Fibroblast of villous mesenchyme (primary cell): ENCODE data around the gene SUSD4. TPM values are rescaled to one million over a fixed set of nuclear protein-coding genes. Genes with fewer than 3 reads are reported as not detected.
"Not testable (repeated sequence)": the region's sequence is repeated elsewhere in the genome, so short reads cannot be mapped to it uniquely, and the experiment has no call there.

ENCODE experiments used
- DNase-seq: peaks from one replicate; pipeline ENCODE4 v3.0.0-alpha.2; 2010; ENCODE audit warnings: low read depth
- H3K4me3 ChIP-seq: 2 replicates; pipeline ENCODE4 v1.5.1; 2011; ENCODE audit warnings: low read depth, mild to moderate bottlenecking, low read length
- total RNA-seq: library from RNA; depleted of rRNA; stranded (reverse); fragments of >200 nt; gene quantifications from 2 replicates; pipeline ENCODE4 v1.2.3, GENCODE V29; 2012
- TF ChIP-seq, protein P1 (sequence below): IDR thresholded peaks from 2 replicates; pipeline ENCODE4 v1.5.1; 2012; ENCODE audit warnings: low read depth, mild to moderate bottlenecking, low read length; ENCODE audit not compliant: insufficient read depth

The SUSD4 gene
- total RNA-seq, 1 donor, result not detected

DNA sequence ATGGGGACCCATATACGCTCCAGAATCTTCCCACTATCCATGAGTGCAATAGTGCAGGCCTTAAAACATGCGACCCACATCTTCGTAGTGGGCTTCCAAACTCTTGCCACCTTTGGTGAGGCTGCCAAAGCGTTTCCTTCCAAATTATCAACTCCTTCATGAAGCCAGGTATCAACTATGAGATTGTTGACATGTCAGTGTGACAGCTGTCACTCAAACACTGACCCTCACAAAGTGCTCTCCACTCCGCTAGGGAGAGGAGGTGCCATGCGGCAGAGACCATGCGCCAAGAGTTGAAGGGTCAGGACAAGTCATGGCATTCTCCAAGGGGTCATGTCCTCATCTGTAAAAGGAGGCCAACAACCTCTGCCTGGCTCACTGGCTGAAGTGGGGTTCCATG is 103.3 kb downstream of the SUSD4 start:
- DNase-seq, result no peak
- TF ChIP-seq, protein P1, sequence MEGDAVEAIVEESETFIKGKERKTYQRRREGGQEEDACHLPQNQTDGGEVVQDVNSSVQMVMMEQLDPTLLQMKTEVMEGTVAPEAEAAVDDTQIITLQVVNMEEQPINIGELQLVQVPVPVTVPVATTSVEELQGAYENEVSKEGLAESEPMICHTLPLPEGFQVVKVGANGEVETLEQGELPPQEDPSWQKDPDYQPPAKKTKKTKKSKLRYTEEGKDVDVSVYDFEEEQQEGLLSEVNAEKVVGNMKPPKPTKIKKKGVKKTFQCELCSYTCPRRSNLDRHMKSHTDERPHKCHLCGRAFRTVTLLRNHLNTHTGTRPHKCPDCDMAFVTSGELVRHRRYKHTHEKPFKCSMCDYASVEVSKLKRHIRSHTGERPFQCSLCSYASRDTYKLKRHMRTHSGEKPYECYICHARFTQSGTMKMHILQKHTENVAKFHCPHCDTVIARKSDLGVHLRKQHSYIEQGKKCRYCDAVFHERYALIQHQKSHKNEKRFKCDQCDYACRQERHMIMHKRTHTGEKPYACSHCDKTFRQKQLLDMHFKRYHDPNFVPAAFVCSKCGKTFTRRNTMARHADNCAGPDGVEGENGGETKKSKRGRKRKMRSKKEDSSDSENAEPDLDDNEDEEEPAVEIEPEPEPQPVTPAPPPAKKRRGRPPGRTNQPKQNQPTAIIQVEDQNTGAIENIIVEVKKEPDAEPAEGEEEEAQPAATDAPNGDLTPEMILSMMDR, result no peak
- no peak overlapping the region for H3K4me3 ChIP-seq

DNA sequence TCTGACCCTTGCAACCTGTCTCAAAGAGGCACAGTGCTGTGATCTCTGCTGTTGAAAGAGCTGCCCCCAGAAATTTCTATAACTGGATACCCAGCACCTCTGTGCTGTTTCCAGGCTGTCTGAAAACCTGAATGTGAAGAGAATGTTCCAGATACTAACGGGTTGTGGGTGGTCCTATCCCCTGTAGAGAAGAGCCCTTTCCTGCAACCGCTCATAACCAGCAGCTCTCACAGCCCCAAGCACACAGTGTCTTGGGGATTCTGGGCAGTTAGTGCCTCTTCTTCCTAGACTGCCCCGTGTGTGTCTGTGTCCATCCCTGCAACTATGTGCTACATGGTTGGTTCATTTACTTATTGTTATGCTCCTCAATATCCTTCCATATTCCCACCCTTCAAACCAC is 104.5 kb downstream of the SUSD4 start:
- H3K4me3 ChIP-seq, result no peak overlapping the region
- TF ChIP-seq, protein P1, result no peak
- no peak for DNase-seq

DNA sequence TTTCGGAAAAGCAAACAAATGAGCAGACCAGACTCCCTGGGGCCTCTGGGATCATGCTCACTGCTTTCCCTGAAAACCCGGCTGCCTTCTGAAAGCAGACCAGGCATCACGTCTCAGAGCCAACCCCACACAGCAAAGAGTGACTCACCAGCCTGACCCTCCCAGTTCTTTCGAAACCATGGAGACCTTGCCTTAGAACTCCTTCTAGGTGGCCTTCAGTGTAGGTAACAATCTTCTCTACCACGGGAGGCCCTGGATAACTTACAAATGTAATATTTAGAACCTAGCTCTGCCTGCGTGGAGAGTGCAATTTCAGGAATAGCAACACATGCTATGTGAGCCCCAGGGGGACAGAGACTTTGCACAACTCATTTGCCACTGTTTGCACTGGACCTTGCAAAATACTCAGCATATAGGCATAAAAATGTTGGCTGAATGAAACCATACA is 105.2 kb downstream of the SUSD4 start:
- TF ChIP-seq, protein P1, result no peak
- DNase-seq, result peak; percentile 47
- no peak overlapping the region for H3K4me3 ChIP-seq

DNA sequence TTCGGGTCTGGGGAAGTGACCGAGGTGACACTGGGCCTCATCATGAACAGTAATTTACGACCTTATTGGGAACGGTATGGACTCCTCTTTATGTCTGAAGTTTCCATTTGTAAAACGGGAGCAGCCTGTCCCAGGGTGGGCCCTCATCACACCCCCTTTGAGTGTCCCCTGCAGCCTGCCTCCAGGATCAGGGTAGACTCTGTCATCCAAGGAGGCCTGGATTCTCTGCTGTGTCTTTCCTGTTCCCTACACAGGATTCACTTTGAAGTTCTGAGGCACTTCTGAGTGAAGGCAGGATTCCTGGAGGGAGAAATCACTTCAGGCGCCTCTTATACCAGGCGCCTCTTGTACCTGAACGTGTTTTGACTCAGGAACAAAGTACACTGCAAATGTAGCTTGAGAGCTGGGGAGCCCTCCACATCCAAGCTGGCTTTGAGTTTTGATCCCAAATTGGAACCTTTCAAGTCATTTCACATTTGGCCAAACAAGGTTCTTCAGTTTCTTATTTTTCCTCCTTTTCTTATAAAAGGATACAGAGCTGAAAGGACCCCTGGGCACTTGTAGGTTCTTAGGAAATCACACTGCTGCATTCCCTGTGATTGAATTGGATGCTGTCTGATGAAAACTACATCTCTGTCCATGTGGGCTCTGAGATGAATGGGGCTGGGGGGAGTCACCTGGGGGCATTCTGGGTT is 106.0 kb downstream of the SUSD4 start:
- DNase-seq, result no peak
- TF ChIP-seq, protein P1, result no peak
- no peak overlapping the region for H3K4me3 ChIP-seq

DNA sequence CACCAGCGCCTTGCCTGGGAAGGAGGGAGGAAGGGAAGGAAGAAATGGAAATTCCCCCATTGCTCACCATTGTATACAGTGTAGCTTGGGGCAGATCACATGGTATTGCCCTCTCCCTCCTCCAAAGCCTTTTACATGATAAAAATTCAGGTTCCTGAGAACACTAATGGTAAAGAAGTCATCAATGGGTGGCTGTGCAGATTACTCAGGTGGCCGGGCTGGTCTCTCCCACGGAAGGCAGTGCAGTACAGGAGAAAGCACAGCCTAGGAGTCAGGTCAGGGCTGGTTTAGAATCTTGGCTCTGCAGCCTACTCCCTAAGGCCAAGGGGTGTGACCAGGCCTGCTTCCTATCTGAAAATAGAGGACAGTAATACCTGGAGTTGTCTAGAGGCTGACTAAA is 107.9 kb downstream of the SUSD4 start:
- DNase-seq, result no peak
- TF ChIP-seq, protein P1, result no peak

DNA sequence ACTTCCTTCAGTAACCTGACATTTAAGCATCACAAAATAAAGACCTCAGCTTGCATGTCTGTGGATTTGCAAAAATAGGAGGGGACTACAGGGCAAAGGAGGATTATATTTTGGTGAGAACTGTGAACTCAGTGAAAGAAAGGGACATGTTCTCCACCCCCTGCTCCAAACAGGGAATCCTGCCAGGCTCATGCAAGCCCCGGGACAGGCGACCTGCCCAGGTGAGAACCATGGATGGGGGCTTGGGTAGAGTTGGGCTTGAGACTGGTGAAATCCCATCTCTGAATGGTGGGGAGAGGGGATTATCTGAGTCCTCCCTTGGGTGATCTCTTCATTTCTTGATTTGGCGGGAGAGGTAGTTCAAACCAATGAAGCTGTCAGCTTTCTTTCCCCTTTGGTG is 110.1 kb downstream of the SUSD4 start:
- no peak for DNase-seq
- TF ChIP-seq, protein P1, result no peak

More for the DNA sequence above, 107.9 kb downstream of the SUSD4 start:
- H3K4me3 ChIP-seq, result no peak overlapping the region

DNA sequence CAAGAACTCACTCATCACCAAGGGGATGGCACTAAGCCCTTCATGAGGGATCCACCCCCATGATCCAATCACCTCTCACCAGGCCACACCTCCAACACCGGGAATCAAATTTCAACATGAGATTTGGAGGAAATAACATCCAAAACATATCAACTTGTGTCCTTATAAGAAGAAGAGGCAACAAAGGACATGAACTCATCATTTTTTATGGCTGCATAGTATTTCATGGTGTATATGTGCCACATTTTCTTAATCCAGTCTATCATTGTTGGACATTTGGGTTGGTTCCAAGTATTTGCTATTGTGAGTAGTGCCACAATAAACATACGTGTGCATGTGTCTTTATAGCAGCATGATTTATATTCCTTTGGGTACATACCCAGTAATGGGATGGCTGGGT is 112.6 kb downstream of the SUSD4 start:
- H3K4me3 ChIP-seq, DNase-seq: not testable (repeated sequence)

More for the DNA sequence above, 110.1 kb downstream of the SUSD4 start:
- H3K4me3 ChIP-seq, result no peak overlapping the region
